GM12864 (cell line): Measurements from ENCODE around the gene TMEM106C.

Experiments used
- DNase-seq: peaks from one replicate; pipeline ENCODE4 v3.0.0-alpha.2; 2011; ENCODE audit warnings: low read depth
- H3K4me3 ChIP-seq: 2 replicates; pipeline ENCODE4 v1.5.1; 2011; ENCODE audit warnings: mild to moderate bottlenecking, low read depth, low read length, control low read depth
- CTCF ChIP-seq: IDR thresholded peaks from 2 replicates; pipeline ENCODE4 v1.5.1; 2011; ENCODE audit warnings: low read depth, mild to moderate bottlenecking, moderate library complexity, low read length, control low read depth, inconsistent platforms; ENCODE audit errors: missing control alignments

TMEM106C gene

GRCh38 chr12:47964106-47964728 is 821 bp downstream of the TMEM106C start:
- DNase-seq = no peak
- H3K4me3 ChIP-seq = peak overlapping the region; percentile 88
- TF ChIP-seq CTCF = no peak

GRCh38 chr12:47965581-47965980 is 2.2 kb downstream of the TMEM106C start:
- H3K4me3 ChIP-seq = no peak overlapping the region
- DNase-seq = no peak
- no peak for TF ChIP-seq CTCF

GRCh38 chr12:47967461-47968321 is 4.3 kb downstream of the TMEM106C start:
- no peak for DNase-seq
- TF ChIP-seq CTCF = no peak
- no peak overlapping the region for H3K4me3 ChIP-seq

- TF ChIP-seq CTCF = no peak
- no peak for DNase-seq
- H3K4me3 ChIP-seq = no peak overlapping the region
Observed at GRCh38 chr12:47969845-47970244, 6.4 kb downstream of the TMEM106C start.

GRCh38 chr12:47970843-47971242 is 7.4 kb downstream of the TMEM106C start:
- no peak for DNase-seq
- no peak overlapping the region for H3K4me3 ChIP-seq
- no peak for TF ChIP-seq CTCF

- no peak for DNase-seq
- no peak overlapping the region for H3K4me3 ChIP-seq
- no peak for TF ChIP-seq CTCF
Observed at GRCh38 chr12:47972895-47973294, 9.5 kb downstream of the TMEM106C start.

GRCh38 chr12:47973870-47974269 is 10.5 kb downstream of the TMEM106C start:
- TF ChIP-seq CTCF = no peak
- no peak overlapping the region for H3K4me3 ChIP-seq
- DNase-seq = no peak
